GM12878 (cell line): ENCODE measurements around the gene C16orf95. TPM values are rescaled to one million over a fixed set of nuclear protein-coding genes. Genes with fewer than 3 reads are reported as not detected.

Source experiments
- ATAC-seq: fragments of 200-7000 bp; cut with Tn5 transposase; 3 replicates; pipeline ENCODE4 v1.9.1; 2020; ENCODE audit warnings: mild to moderate bottlenecking, moderate library complexity
- BruUV-seq: library from RNA; stranded (reverse); fragments of 400-500 nt; replicated peaks from 2 replicates; lab custom pipeline; 2021; lab: Mats Ljungman, UMichigan
- CTCF ChIA-PET: fragments of 300-600 bp; sonication (Branson Sonifier 250); formaldehyde crosslinking; extraction: SDS; loops from one replicate; lab custom pipeline; 2021; ENCODE audit warnings: inconsistent platforms; lab: Yijun Ruan, JAX
- POLR2A ChIA-PET: fragments of 350-600 bp; formaldehyde crosslinking; extraction: SDS; loops from one replicate; lab custom pipeline; 2021; ENCODE audit warnings: inconsistent platforms; lab: Charles Lee
- RAD21 ChIA-PET: fragments of 300-600 bp; sonication (Branson Sonifier 250); formaldehyde crosslinking; loops from one replicate; lab custom pipeline; 2023; ENCODE audit warnings: antibody characterized with exemption; ENCODE audit not compliant: unreplicated experiment; lab: Charles Lee
- SMC1A ChIA-PET: fragments of 300-600 bp; sonication (Branson Sonifier 250); formaldehyde crosslinking; loops from one replicate; lab custom pipeline; 2023; ENCODE audit not compliant: unreplicated experiment, uncharacterized antibody; lab: Charles Lee
- DNase-seq: peaks from one replicate; pipeline ENCODE4 v3.0.0-alpha.2; 2011; ENCODE audit warnings: low read depth, low spot score
- FAIRE-seq: peaks from 3 replicates; lab custom pipeline; 2011; peaks lifted over from hg19 to GRCh38; lab: Jason Lieb, UNC
- H2AFZ ChIP-seq: 2 replicates; pipeline ENCODE4 v1.6.0; 2011; ENCODE audit warnings: low read depth, low read length, control low read depth; ENCODE audit not compliant: control insufficient read depth
- H3K27ac ChIP-seq: 2 replicates; pipeline ENCODE4 v1.5.1; 2011; ENCODE audit warnings: control low read depth; ENCODE audit not compliant: control insufficient read depth, insufficient read depth
- H3K27me3 ChIP-seq, 2 experiments: replicated peaks in 1 of 2; 2 replicates each; pipeline versions ENCODE4 v1.6.0 to v1.6.1; 2011; ENCODE audit warnings: low read length in 1 of 2; ENCODE audit not compliant: control insufficient read depth in 2 of 2, insufficient read depth in 2 of 2
- H3K36me3 ChIP-seq, 2 experiments: 2 replicates each; pipeline ENCODE4 v1.5.1; 2011; ENCODE audit warnings: low read length in 1 of 2; ENCODE audit not compliant: control insufficient read depth in 2 of 2, insufficient read depth in 2 of 2
- H3K4me1 ChIP-seq: 2 replicates; pipeline ENCODE4 v1.6.1; 2011; ENCODE audit warnings: mild to moderate bottlenecking, low read length, moderate library complexity, mixed read lengths; ENCODE audit not compliant: control insufficient read depth, insufficient read depth
- H3K4me2 ChIP-seq: 2 replicates; pipeline ENCODE4 v1.6.0; 2011; ENCODE audit warnings: control low read depth; ENCODE audit not compliant: control insufficient read depth, insufficient read depth
- H3K4me3 ChIP-seq: fragments of 200-600 bp; sonication (generic); 2 replicates; pipeline ENCODE4 v1.5.1; 2016
- H3K79me2 ChIP-seq: 2 replicates; pipeline ENCODE4 v1.6.0; 2011; ENCODE audit warnings: low read length; ENCODE audit not compliant: control insufficient read depth, insufficient read depth
- H3K9ac ChIP-seq: 2 replicates; pipeline ENCODE4 v1.8.0; 2011; ENCODE audit warnings: low read length, control low read depth, mixed read lengths; ENCODE audit not compliant: control insufficient read depth, insufficient read depth
- H3K9me3 ChIP-seq: replicated peaks from 3 replicates; pipeline ENCODE4 v1.5.1; 2011; ENCODE audit warnings: mild to moderate bottlenecking, low read length; ENCODE audit not compliant: control insufficient read depth, insufficient read depth
- H4K20me1 ChIP-seq: 2 replicates; pipeline ENCODE4 v1.6.0; 2011; ENCODE audit not compliant: control insufficient read depth, insufficient read depth
- EGR1 ChIP-seq, 2 experiments: IDR thresholded peaks; 1 replicate in 1 of 2; 2 replicates in 1 of 2; pipeline ENCODE4 v1.6.1; 2011 to 2012; ENCODE audit warnings: low read depth in 2 of 2, low read length in 2 of 2, borderline replicate concordance in 1 of 2, mild to moderate bottlenecking in 1 of 2, moderate library complexity in 1 of 2
- RFX5 ChIP-seq: IDR thresholded peaks from 2 replicates; pipeline ENCODE4 v1.6.1; 2011; ENCODE audit warnings: low read depth, low read length, improper control_type of control experiment
- STAT3 ChIP-seq: IDR thresholded peaks from 2 replicates; pipeline ENCODE4 v1.6.1; 2011; ENCODE audit warnings: low read depth, low read length, improper control_type of control experiment
- WRNIP1 ChIP-seq: IDR thresholded peaks from 2 replicates; pipeline ENCODE4 v1.6.1; 2011; ENCODE audit warnings: low read depth, low read length, improper control_type of control experiment, borderline replicate concordance
- ZBTB4 ChIP-seq: fragments of 450-650 bp; formaldehyde crosslinking; IDR thresholded peaks from 2 replicates; pipeline ENCODE4 v1.4.0; 2022; ENCODE audit warnings: mild to moderate bottlenecking, moderate library complexity
- WGBS: methylation state at CpG from one replicate; pipeline ENCODE4 v1.1.6; 2016; ENCODE audit warnings: low lambda C conversion rate; ENCODE audit not compliant: insufficient replicate concordance, insufficient coverage; ENCODE audit errors: missing lambda C conversion rate; 5-methylcytosine and 5-hydroxymethylcytosine counted together
- in situ Hi-C: fragments of 300-500 bp; cut with MboI; formaldehyde crosslinking; loops from 9 replicates; pipeline ENCODE4 v1.14.3; 2018; ENCODE audit warnings: mixed read lengths
- intact Hi-C: fragments of 100-400 bp; cut with micrococcal nuclease; formaldehyde crosslinking; loops from one replicate; pipeline ENCODE4 v1.14.2; 2022; ENCODE audit not compliant: unreplicated experiment
- polyA plus RNA-seq, 11 experiments: library from polyadenylated mRNA; depleted of rRNA in 4 of 11; unstranded in 6 of 11; stranded (reverse) in 5 of 11; fragments of >200 nt; fragmentation: Nextera tagmentation in 4 of 11; fragmentation: Illumina TruSeq in 1 of 11; extraction: Ambion mirVana in 4 of 11; extraction: Trizol in 1 of 11; gene quantifications; 1 replicate in 1 of 11; 2 replicates in 10 of 11; pipeline versions ENCODE4 v1.2.1 to v1.2.3, GENCODE V29; 2011 to 2016; ENCODE audit warnings: inconsistent platforms in 2 of 11, missing spikeins in 2 of 11, low read depth in 1 of 11
- total RNA-seq, 4 experiments: library from RNA; depleted of rRNA in 3 of 4; stranded (reverse); fragments of >200 nt in 3 of 4; fragmentation: Illumina TruSeq in 1 of 4; extraction: Trizol in 1 of 4; gene quantifications; 2 replicates each; pipeline versions ENCODE4 v1.2.1 to v1.2.3, GENCODE V29; 2013 to 2021

The C16orf95 gene
- total and polyA plus RNA-seq, 10 of the 15 experiments (the other 5 are each of a cell fraction or from before 2014, with no cell fraction given), result 0.90 to 22.7 (median 6.0) TPM

- TF ChIP-seq RFX5 (no peak), STAT3 (no peak), ZBTB4 (CRISPR knock-in tag) (no peak)
Measured at GRCh38 chr16:87345726-87346424, 28.7 kb upstream of the C16orf95 start (continued).

GRCh38 chr16:87344931-87345631 is 27.9 kb upstream of the C16orf95 start:
- no peak for DNase-seq
- no peaks in the 10 kb centered on the region for H3K4me1 ChIP-seq
- H4K20me1 ChIP-seq, result no peaks in the 10 kb centered on the region
- peaks cover 2 to 11% of the 10 kb centered on the region in 2 experiments; a peak in 3 of 4 replicates for H3K36me3 ChIP-seq
- no peak overlapping the region for H2AFZ ChIP-seq
- ChIA-PET SMC1A (no interaction called here), RAD21 (no interaction called here), CTCF (interaction anchor here (0.6 kb wide), 1 partner anchor 19 kb away, joined by 3 read pairs; no protein-coding TSS in a partner anchor), POLR2A (no interaction called here)
- no peaks in the 10 kb centered on the region for H3K79me2 ChIP-seq
- H3K9ac ChIP-seq, result no peak overlapping the region
- no peak overlapping the region for H3K4me2 ChIP-seq
- H3K27ac ChIP-seq, result no peak overlapping the region
- WGBS, result 53% methylated on average over 9 of the region's 17 CpGs
- ATAC-seq, result no peak
- H3K4me3 ChIP-seq, result no peak overlapping the region
- no peaks in the 10 kb centered on the region for H3K27me3 ChIP-seq
- in situ Hi-C loops, result no loop called here
- TF ChIP-seq EGR1 (IDR thresholded peaks at IDR 0.05; ENCODE audit: borderline replicate concordance in 1 of 2, low read depth in 2 of 2, low read length in 2 of 2) (no peak), WRNIP1 (no peak)
- FAIRE-seq, result no peak
- no peaks in the 10 kb centered on the region for H3K9me3 ChIP-seq
- intact Hi-C loops, result no loop called here
- BruUV-seq, result no TSS peak
